ENCODE data around the gene PPIL6.
A peak's percentile ranks its signal among the peaks of the same experiment; 100 is the strongest.

PPIL6 gene

DNA sequence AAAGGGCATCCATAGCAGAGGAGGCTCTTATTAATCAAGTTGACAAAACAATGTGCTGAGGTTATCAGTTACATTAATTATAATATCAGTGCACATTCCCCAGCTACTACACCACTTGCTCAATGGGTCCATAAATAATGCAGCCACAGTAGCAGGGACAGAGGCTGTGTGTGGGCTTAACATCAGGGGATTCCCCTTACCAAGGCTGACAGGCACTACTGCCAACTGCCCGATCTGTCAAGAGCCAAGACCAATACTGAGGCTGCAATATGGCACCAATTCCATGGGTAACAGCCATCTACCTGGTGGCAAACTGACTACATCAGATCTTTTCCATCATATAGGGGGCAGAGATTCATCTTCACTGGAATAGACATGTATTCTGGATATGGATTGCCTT lies 80.1 kb downstream of the PPIL6 start:
- no peak for DNase-seq

DNA sequence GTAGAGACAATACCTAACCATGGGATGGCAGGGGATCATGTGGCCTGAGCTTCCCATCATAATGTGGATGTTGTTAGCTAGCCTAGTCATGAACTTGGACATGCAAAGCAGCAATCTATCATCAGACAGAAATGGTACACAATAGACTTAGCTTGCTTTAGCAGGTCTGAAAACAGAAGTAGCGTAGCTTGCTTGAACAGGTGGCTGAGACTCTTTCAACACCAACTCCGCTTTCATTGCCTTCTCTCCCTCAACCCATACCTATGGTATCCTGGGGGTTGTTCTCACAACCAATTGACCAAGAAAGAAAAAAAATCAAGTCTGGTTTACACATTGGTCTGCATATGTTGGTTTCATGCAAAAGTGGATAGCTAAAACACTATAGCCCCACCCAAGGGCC lies 81.2 kb downstream of the PPIL6 start:
- DNase-seq = no peak

DNA sequence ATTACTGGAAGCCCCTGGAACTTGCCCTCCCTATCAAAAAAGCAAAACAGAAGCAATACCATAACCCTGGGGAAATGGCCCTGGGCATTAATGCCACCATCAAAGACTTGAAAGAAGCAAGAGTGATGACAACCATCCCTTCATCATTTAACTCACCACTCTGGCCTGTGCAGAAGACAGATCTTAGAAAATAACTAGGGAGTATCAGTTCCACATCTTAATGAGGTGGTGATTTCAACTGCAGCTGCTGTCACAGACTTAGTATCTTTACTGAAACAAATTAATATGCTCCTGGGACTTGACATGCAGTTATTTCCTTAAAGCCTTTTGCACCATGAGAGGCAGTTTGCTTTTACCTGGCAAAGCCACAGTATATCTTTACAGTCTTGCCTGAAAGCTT lies 82.2 kb downstream of the PPIL6 start:
- DNase-seq = no peak

DNA sequence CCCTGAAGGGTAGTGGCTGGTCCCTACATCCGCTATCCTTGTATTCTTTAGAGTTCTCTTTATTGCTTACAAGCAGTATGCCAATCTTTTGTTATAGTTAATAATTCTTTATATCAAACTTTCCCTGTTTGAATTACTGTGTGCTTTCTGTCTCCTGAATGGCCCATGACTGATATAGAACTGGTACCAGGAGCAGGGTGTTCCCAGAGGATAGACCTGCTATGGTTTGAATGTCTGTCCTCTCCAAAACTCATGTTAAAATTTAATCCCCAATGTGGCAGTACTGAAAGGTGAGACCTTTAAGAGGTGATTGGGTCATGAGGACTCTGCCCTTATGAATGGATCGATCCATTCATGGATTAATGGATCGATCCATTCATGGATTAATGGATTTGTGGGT lies 84.2 kb downstream of the PPIL6 start:
- DNase-seq = no peak

DNA sequence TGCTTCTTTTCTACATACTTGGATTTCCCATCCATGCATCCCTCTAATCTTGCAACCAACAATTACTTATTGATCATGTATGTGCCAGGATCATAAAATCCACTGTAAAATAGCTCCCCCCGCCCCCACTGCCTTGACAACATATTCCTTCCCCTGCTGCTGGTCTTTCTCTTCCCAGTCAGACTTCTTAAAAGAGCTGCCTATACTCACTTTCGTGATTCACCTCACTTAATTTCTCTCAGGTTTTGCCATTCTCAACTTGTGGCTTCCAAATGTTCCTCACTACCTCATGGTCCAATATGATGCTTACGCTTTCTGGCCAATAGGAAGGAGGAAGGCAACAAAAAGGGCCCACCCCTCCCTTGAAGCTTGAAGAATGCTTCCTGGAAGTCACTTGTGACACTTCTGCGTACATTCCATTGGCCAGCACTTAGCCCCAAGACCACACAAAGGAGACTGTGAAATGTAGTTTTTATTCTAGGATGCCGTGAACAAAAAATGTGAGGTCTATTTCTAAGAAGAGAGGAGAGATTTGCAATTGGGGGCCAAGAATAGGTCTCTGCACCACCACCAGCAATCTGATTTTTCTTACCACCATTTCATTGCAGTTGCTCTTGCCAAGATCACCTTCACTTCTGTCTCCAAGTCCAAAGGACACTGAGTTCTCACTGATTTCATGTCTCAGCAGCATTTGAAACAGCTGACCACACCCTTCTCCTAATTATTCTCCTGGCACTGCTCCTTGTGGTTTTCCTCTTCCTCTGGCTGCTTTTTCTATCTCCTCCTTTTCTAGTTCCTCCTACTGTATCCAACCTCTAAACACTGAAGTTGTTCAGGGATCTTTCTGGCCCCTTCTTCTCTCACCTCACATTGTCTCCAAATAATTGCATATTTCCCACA lies 88.9 kb downstream of the PPIL6 start:
- DNase-seq = no peak

DNA sequence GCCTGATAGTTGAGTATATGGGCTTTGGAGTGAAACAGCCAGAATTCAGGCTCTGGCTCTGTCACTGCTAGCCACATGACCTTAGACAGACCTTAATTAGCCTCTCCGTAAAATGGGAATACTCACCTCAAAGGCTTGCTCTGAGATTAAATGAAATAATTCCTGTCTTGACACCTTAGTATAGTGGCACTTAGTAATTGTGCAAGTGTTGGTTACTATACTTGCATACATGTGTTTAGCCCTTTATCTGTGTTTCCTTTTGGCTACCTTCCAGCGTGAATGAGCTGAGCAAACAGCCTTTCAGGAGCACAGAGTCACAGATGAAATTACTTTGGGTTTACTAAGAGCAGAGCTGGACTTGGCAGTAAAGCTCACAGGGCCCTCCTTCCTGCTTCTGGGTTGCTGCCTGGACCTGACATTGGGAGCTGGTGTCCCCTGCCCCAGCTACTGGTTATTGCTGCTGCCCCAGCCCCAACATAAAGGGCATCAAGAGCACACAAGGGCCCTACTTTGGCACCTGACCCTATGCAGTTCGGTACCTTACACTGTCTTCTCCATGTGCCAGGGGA lies 90.9 kb downstream of the PPIL6 start:
- peak; percentile 34 for DNase-seq

DNA sequence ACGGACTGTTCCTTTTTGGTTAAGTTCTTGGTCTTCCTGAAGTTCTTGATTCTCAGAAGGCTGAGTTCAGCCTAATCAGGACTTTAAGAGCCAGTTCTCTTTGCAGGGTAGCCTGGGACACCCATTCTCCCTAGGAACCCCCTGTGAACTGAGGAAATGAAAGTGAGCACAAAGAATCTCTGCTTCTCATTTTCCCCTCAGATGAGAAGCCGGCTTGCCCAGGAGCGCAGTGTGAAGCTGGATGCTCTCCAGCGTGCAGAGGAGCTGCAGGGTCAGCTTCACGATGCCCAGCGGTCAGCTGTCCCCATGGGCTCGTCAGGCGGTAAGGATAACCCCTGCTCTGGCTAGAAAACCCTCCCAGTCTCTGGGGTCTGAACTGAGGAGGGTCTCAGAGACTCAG lies 92.2 kb downstream of the PPIL6 start:
- DNase-seq = no peak

DNA sequence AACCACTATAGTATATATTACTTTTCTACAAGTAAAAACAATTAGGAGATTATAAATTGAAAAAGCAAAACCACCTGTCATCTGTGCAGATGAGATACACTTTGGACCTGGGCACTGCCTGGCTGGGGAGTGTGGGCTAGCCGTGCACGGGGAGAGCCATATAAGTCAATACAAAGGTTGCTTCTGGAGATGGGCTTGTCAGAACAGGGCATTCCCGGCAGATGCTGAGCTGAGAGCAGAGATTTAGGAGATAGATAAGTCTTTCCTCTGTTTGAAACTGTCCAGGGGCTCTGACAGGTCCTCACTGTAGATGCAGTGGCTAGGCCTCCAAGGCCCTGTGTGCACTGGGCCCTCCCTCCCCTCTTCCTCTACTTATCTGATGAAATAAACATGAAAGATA lies 92.6 kb downstream of the PPIL6 start:
- DNase-seq = no peak

DNA sequence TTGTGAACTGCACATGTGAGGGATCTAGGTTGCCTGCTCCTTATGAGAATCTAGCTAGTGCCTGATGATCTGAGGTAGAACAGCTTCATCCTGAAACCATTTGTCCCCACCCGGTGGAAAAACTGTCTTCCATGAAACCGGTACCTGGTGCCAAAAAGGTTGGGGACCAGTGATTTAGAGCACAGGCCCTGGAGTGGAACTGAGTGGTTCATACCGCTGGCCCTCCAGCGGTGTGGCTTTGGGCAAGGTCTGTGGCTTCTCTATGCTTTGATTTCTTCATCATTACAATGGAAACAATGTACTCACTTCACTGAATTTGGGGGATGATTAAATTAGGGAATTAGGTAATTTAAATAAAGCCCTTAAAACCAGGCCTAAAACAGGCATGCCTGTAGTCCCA lies 94.4 kb downstream of the PPIL6 start:
- DNase-seq = no peak

DNA sequence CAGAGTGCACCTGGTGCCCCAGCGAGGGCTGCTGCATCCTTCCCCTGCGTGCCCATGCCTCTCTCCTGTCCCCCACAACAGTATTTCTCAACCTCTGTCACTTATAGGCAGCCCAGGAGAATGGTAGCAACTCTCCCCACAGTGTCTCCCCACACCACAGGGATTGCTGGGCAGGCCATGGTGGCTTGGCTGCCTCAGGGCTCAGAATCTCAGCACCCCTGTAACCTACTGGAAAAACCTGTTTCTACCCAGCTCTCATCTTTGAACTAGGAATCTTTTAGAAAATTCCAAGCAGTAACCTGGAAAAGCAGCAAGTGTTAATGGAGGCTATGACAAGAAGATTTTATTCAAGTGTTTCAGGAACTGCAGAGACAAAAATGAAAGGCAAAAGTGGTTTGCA lies 96.2 kb downstream of the PPIL6 start:
- DNase-seq = no peak

DNA sequence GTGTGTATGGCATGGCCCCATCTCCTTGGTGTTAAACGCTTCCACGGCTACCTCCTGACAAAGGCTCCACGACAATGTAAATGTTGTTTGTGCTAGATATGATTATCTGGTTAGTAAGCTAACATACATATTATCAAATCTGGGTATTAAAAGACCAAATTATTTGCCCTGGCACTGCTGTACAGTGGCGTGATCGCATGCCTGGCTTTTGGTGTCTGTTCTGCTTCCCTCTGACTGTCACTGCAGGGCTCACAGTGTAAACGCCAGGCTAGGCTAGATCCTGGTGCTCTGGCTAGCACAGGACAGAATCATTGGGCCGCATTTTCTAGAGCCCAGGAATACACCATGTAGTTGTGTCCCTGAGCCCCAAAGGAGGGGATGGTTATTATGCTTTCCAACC lies 96.9 kb downstream of the PPIL6 start:
- no peak for DNase-seq

DNA sequence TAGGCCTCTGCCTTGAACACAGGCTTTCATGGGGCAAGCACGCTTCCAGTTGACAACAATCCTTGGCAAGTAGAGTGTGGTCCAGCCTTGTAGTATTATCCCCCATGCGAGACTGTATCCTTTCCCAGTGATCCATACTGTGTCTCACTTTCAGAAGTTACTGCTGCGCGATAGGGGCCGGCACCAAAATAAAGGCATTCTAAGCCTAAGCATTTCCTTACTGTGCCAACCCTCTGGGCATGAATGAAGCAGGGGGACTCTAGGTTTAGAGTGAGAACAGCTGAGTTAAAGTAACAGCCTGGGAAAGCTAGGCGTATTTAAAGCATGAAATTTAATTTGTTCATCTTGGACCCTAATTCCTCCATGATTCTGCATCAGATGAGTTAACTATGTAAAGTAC lies 97.5 kb downstream of the PPIL6 start:
- DNase-seq = no peak

DNA sequence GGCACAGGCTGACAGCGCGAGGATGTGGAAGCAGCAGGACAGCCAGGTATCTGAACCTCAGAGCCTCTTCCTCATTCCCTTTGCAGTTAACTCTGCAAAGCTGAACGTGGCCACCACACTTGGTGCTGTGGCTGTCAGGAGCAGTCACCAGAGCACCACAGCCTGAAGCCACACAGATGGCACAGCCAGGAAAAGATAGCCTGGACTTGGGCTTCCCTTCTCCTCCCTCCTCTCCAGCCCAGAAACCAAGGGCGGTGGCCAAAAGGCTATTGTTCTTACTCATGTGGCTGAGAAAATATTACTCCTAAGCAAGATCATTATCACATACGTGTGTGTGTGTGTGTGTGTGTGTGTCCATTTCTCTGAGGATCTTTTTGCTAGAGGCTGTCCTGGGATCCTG lies 97.9 kb downstream of the PPIL6 start:
- DNase-seq = no peak

DNA sequence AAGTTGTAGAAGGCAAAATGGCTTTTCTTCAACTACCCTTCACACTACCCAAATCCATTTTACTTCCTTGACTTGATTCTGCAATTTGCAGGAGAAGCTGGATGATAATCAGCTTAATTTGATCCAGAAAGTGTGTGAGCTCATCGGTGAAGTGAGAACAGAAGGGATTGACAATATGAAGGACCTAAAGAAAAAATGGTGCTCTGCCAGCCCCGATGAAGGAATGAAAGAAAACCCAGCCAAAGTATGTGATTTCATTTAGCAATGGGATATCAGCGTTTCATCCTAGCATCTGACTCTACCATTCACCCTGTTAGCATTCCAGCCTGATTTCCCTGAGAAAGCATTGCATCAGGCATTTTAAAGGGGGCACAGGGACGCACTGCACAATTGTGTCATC lies 99.6 kb downstream of the PPIL6 start:
- DNase-seq = no peak

All from NCI-H1105 (cell line).